Erythroblast (primary cell): Measurements from ENCODE around the gene P3H4.

Experiments used
- GATA1 ChIP-seq: IDR thresholded peaks from 2 replicates; pipeline ENCODE4 v1.6.1; 2011; ENCODE audit warnings: low read depth, mild to moderate bottlenecking, control low read depth, low read length, moderate library complexity
- POLR2A ChIP-seq: IDR thresholded peaks from 2 replicates; pipeline ENCODE4 v1.6.1; 2011; ENCODE audit warnings: mild to moderate bottlenecking, low read length

- TF ChIP-seq POLR2A = no peak
- TF ChIP-seq GATA1 = no peak
These were observed 44.3 kb downstream of the P3H4 start for GRCh38 chr17:41767324-41768042.
